Stimulated activated CD8-positive, alpha-beta memory T cell treated with anti-CD3 and anti-CD28 coated beads, Interleukin-7, amount 100 ng/mL, for 4 hours (primary cell): ENCODE measurements around the gene SLC17A8.

Experiments used
- DNase-seq, 2 donors: peaks; one replicate each; pipeline ENCODE4 v3.0.0-alpha.2; 2020; ENCODE audit warnings: low read depth in 2 of 2

Gene SLC17A8

GRCh38 chr12:100371146-100371545 is 14.3 kb downstream of the SLC17A8 start:
- no peak for DNase-seq

GRCh38 chr12:100372853-100373640 is 16.2 kb downstream of the SLC17A8 start:
- DNase-seq, result no peak

GRCh38 chr12:100375038-100375735 is 18.3 kb downstream of the SLC17A8 start:
- no peak for DNase-seq

GRCh38 chr12:100376161-100376560 is 19.3 kb downstream of the SLC17A8 start:
- no peak for DNase-seq

- no peak for DNase-seq
These were observed 24.5 kb downstream of the SLC17A8 start for GRCh38 chr12:100381379-100381778.

GRCh38 chr12:100382338-100382737 is 25.5 kb downstream of the SLC17A8 start:
- no peak for DNase-seq

- DNase-seq, result no peak
These were observed 27.0 kb downstream of the SLC17A8 start for GRCh38 chr12:100383586-100384558.

- DNase-seq, result no peak
These were observed 27.7 kb downstream of the SLC17A8 start for GRCh38 chr12:100384559-100384935.

GRCh38 chr12:100388382-100388781 is 31.5 kb downstream of the SLC17A8 start:
- no peak for DNase-seq

- no peak for DNase-seq
These were observed 35.0 kb downstream of the SLC17A8 start for GRCh38 chr12:100391856-100392255.

- DNase-seq, result no peak
These were observed 36.3 kb downstream of the SLC17A8 start for GRCh38 chr12:100393200-100393599.

- DNase-seq, result no peak
These were observed 38.9 kb downstream of the SLC17A8 start for GRCh38 chr12:100395811-100396210.

GRCh38 chr12:100398307-100398706 is 41.4 kb downstream of the SLC17A8 start:
- no peak for DNase-seq

- no peak for DNase-seq
These were observed 42.2 kb downstream of the SLC17A8 start for GRCh38 chr12:100399095-100399494.

GRCh38 chr12:100401660-100402059 is 44.8 kb downstream of the SLC17A8 start:
- DNase-seq, result no peak

- DNase-seq, result no peak
These were observed 45.9 kb downstream of the SLC17A8 start for GRCh38 chr12:100402763-100403162.

- no peak for DNase-seq
These were observed 46.6 kb downstream of the SLC17A8 start for GRCh38 chr12:100403446-100403845.

- no peak for DNase-seq
These were observed 48.0 kb downstream of the SLC17A8 start for GRCh38 chr12:100404769-100405407.

GRCh38 chr12:100413001-100413400 is 56.1 kb downstream of the SLC17A8 start:
- DNase-seq, result no peak

GRCh38 chr12:100414739-100415138 is 57.9 kb downstream of the SLC17A8 start:
- DNase-seq, result no peak

GRCh38 chr12:100422646-100423045 is 65.8 kb downstream of the SLC17A8 start:
- no peak for DNase-seq

- no peak for DNase-seq
These were observed 69.3 kb downstream of the SLC17A8 start for GRCh38 chr12:100426145-100426544.
